Stomach (tissue), 9 donors: ENCODE data around the gene CACNA2D3. TPM values are rescaled to one million over a fixed set of nuclear protein-coding genes. Genes with fewer than 3 reads are reported as not detected.

Source experiments
- DNase-seq, 2 donors: peaks; one replicate each; pipeline versions ENCODE4 v3.0.0 to v3.0.0-alpha.2; 2013 to 2019
- H3K27ac ChIP-seq, 5 donors: fragments of 200-600 bp in 4 of 5; sonication (generic) in 4 of 5; one replicate each; pipeline ENCODE4 v1.5.1; 2013 to 2019; ENCODE audit warnings: mild to moderate bottlenecking in 1 of 5, moderate library complexity in 1 of 5
- H3K27me3 ChIP-seq, 3 donors: fragments of 200-600 bp; sonication (generic); one replicate each; pipeline ENCODE4 v1.5.1; 2017 to 2019; ENCODE audit warnings: mixed run types in 1 of 3
- H3K36me3 ChIP-seq, 4 donors: fragments of 200-600 bp; sonication (generic); 1 replicate in 3 of 4; 2 replicates in 1 of 4; pipeline ENCODE4 v1.5.1; 2016 to 2019
- H3K4me1 ChIP-seq, 4 donors: fragments of 200-600 bp; sonication (generic); one replicate each; pipeline ENCODE4 v1.5.1; 2016 to 2019
- H3K4me3 ChIP-seq, 4 donors: fragments of 200-600 bp; sonication (generic) in 3 of 4; one replicate each; pipeline ENCODE4 v1.5.1; 2016 to 2019; ENCODE audit warnings: mild to moderate bottlenecking in 1 of 4
- H3K9me3 ChIP-seq, 4 donors: fragments of 200-600 bp; sonication (generic); one replicate each; pipeline ENCODE4 v1.5.1; 2016 to 2019
- CTCF ChIP-seq, 7 experiments: fragments of 450-650 bp in 4 of 7; fragments of 200-600 bp in 3 of 7; sonication (generic) in 3 of 7; IDR thresholded peaks; one replicate each; pipeline ENCODE4 v1.5.1; 2016 to 2019; ENCODE audit warnings: antibody characterized with exemption in 7 of 7, control low read depth in 2 of 7, mild to moderate bottlenecking in 1 of 7
- EP300 ChIP-seq: sonication (generic); formaldehyde crosslinking; IDR thresholded peaks from one replicate; pipeline ENCODE4 v1.6.1; 2017; ENCODE audit warnings: antibody characterized with exemption
- POLR2A ChIP-seq, 4 donors: fragments of 450-650 bp; IDR thresholded peaks; one replicate each; pipeline ENCODE4 v1.6.1; 2016; ENCODE audit warnings: antibody characterized with exemption in 4 of 4, control low read depth in 2 of 4, mild to moderate bottlenecking in 1 of 4, moderate library complexity in 1 of 4
- POLR2AphosphoS5 ChIP-seq, 3 donors: sonication (generic); formaldehyde crosslinking; IDR thresholded peaks; one replicate each; pipeline ENCODE4 v1.6.1; 2016; ENCODE audit warnings: antibody characterized with exemption in 3 of 3
- WGBS, 5 donors: extraction: QIAGEN DNeasy Blood & Tissue Kit in 3 of 5; methylation state at CpG; one replicate each; pipeline versions ENCODE4 v1.1.5 to v1.1.7; 2013 to 2018; 5-methylcytosine and 5-hydroxymethylcytosine counted together
- intact Hi-C: fragments of 100-400 bp; cut with DNase I; formaldehyde crosslinking; loops from one replicate; pipeline ENCODE4 v1.15.1; 2023; ENCODE audit warnings: low total_unique reads
- polyA plus RNA-seq, 3 donors: library from polyadenylated mRNA; stranded (reverse); fragments of 200-250 nt; gene quantifications; one replicate each; pipeline ENCODE4 v1.2.3, GENCODE V29; 2013
- total RNA-seq, 5 donors: library from RNA; depleted of rRNA; stranded (reverse); fragments of >200 nt; gene quantifications; one replicate each; pipeline versions ENCODE4 v1.1.0 to v1.2.3, GENCODE V29; 2014 to 2016
- donor health status: healthy with polysubstance abuse.
- donor health status: Bipolar disorder and iron deficiency.
- donor health status: healthy.

Gene CACNA2D3
- total and polyA plus RNA-seq, 8 donors, result 0.56 to 54.0 (median 2.9) TPM; not detected in 1

GRCh38 chr3:55014081-55014480 lies 891.7 kb downstream of the CACNA2D3 start:
- H3K27me3 ChIP-seq, result no peaks in the 10 kb centered on the region
- H3K36me3 ChIP-seq, result no peaks in the 10 kb centered on the region
- H3K4me1 ChIP-seq, result no peaks in the 10 kb centered on the region
- DNase-seq, result no peak
- intact Hi-C loops, result no loop called here
- H3K4me3 ChIP-seq, result no peak overlapping the region
- WGBS, 5 donors, result 75 to 77% (median 77%) methylated on average over 4 of the region's 4 CpGs
- TF ChIP-seq POLR2AphosphoS5 (IDR thresholded peaks at IDR 0.05) (no peak), EP300 (no peak), CTCF (IDR thresholded peaks at IDR 0.05) (no peak), POLR2A (IDR thresholded peaks at IDR 0.05) (no peak)
- H3K27ac ChIP-seq, result no peak overlapping the region
- no peaks in the 10 kb centered on the region for H3K9me3 ChIP-seq

GRCh38 chr3:55014906-55015305 lies 892.6 kb downstream of the CACNA2D3 start:
- 71 to 79% (median 76%) methylated on average over 5 of the region's 5 CpGs for WGBS, 5 donors

DNA sequence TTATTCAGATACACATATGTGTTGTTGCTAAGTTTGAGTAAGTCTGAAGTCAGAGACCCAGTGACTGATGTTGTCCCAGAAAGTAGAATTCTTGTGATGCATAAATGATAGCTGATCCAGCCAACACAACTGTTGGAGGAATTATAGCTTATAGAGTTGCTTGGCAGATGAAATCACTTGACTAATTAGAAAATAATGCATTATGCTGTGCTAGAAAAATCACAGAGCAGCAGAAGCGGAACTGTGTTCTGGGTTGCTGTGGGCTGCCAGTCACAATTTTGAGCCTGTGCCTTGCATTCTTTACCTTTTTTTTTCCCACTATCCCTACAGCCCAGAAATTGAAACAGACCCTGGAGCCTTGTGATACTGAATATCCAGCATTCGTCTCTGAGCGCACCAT lies 895.5 kb downstream of the CACNA2D3 start:
- WGBS, 5 donors, result 92 to 96% (median 93%) methylated on average over 3 of the region's 3 CpGs
- intact Hi-C loops, result no loop called here
- TF ChIP-seq POLR2A (IDR thresholded peaks at IDR 0.05) (no peak), POLR2AphosphoS5 (IDR thresholded peaks at IDR 0.05) (no peak), EP300 (no peak), CTCF (IDR thresholded peaks at IDR 0.05) (no peak)

More at GRCh38 chr3:55014906-55015305, 892.6 kb downstream of the CACNA2D3 start:
- no peak for TF ChIP-seq POLR2AphosphoS5 (IDR thresholded peaks at IDR 0.05)
- TF ChIP-seq POLR2A (IDR thresholded peaks at IDR 0.05), result no peak
- TF ChIP-seq CTCF (IDR thresholded peaks at IDR 0.05), result no peak
- no peak for TF ChIP-seq EP300
- intact Hi-C loops, result no loop called here
- no peaks in the 10 kb centered on the region for H3K27me3 ChIP-seq
- no peak for DNase-seq
- H3K36me3 ChIP-seq, result no peaks in the 10 kb centered on the region
- no peak overlapping the region for H3K27ac ChIP-seq
- no peaks in the 10 kb centered on the region for H3K4me1 ChIP-seq
- no peaks in the 10 kb centered on the region for H3K9me3 ChIP-seq
- no peak overlapping the region for H3K4me3 ChIP-seq

GRCh38 chr3:55030938-55031337 lies 908.6 kb downstream of the CACNA2D3 start:
- DNase-seq, result no peak
- 34 to 51% (median 47%) methylated on average over 4 of the region's 4 CpGs for WGBS, 5 donors
- no peaks in the 10 kb centered on the region for H3K9me3 ChIP-seq
- H3K36me3 ChIP-seq, result no peaks in the 10 kb centered on the region
- no peak for TF ChIP-seq POLR2AphosphoS5 (IDR thresholded peaks at IDR 0.05)
- no peak for TF ChIP-seq POLR2A (IDR thresholded peaks at IDR 0.05)
- no peak for TF ChIP-seq CTCF (IDR thresholded peaks at IDR 0.05)
- no peak for TF ChIP-seq EP300
- H3K4me1 ChIP-seq, result no peaks in the 10 kb centered on the region
- H3K27me3 ChIP-seq, result no peaks in the 10 kb centered on the region
- H3K4me3 ChIP-seq, result no peak overlapping the region
- intact Hi-C loops, result no loop called here
- H3K27ac ChIP-seq, result no peak overlapping the region

More for the DNA sequence above, 895.5 kb downstream of the CACNA2D3 start:
- Histone ChIP-seq H3K9me3 (no peaks in the 10 kb centered on the region), H3K4me3 (no peak overlapping the region), H3K36me3 (no peaks in the 10 kb centered on the region), H3K4me1 (no peaks in the 10 kb centered on the region), H3K27me3 (no peaks in the 10 kb centered on the region), H3K27ac (no peak overlapping the region)
- DNase-seq, result no peak
